GM23338 (cell line): ENCODE data around the gene BIRC6. TPM values are rescaled to one million over a fixed set of nuclear protein-coding genes. Genes with fewer than 3 reads are reported as not detected.

Experiments used
- ATAC-seq: fragments of 200-7000 bp; cut with Tn5 transposase; 3 replicates; pipeline ENCODE4 v1.9.1; 2020
- DNase-seq: peaks from one replicate; pipeline ENCODE4 v3.0.0-alpha.2; 2015; ENCODE audit warnings: low spot score
- H2AFZ ChIP-seq: fragments of 200-600 bp; sonication (generic); 2 replicates; pipeline ENCODE4 v1.8.0; 2016; ENCODE audit warnings: antibody characterized with exemption, mild to moderate bottlenecking, moderate library complexity
- H3F3A ChIP-seq: fragments of 200-600 bp; sonication (generic); replicated peaks from 2 replicates; pipeline ENCODE4 v1.8.0; 2017; ENCODE audit warnings: antibody characterized with exemption, mixed run types, low read depth
- H3K27ac ChIP-seq: fragments of 200-600 bp; sonication (generic); 2 replicates; pipeline ENCODE4 v1.6.1; 2016; ENCODE audit warnings: low read depth
- H3K27me3 ChIP-seq: fragments of 200-600 bp; sonication (generic); 2 replicates; pipeline ENCODE4 v1.8.0; 2016; ENCODE audit warnings: mild to moderate bottlenecking, mixed run types, moderate library complexity; ENCODE audit not compliant: insufficient read depth
- H3K36me3 ChIP-seq: fragments of 200-600 bp; sonication (generic); 2 replicates; pipeline ENCODE4 v1.8.0; 2016; ENCODE audit warnings: mild to moderate bottlenecking; ENCODE audit not compliant: insufficient read depth
- H3K4me1 ChIP-seq: fragments of 200-600 bp; sonication (generic); 2 replicates; pipeline ENCODE4 v1.8.0; 2016; ENCODE audit warnings: mild to moderate bottlenecking, moderate library complexity; ENCODE audit not compliant: insufficient read depth
- H3K4me2 ChIP-seq: fragments of 200-600 bp; sonication (generic); 2 replicates; pipeline ENCODE4 v1.7.1; 2017; ENCODE audit warnings: mixed run types
- H3K4me3 ChIP-seq: fragments of 200-600 bp; sonication (generic); 2 replicates; pipeline ENCODE4 v1.6.1; 2016; ENCODE audit warnings: mixed run types
- H3K79me2 ChIP-seq: fragments of 200-600 bp; sonication (generic); replicated peaks from 2 replicates; pipeline ENCODE4 v1.8.0; 2017; ENCODE audit warnings: mild to moderate bottlenecking; ENCODE audit not compliant: insufficient read depth
- H3K9me2 ChIP-seq: fragments of 200-600 bp; sonication (generic); 2 replicates; pipeline ENCODE4 v1.8.0; 2017; ENCODE audit not compliant: insufficient read depth
- H4K20me1 ChIP-seq: fragments of 200-600 bp; sonication (generic); replicated peaks from 2 replicates; pipeline ENCODE4 v1.8.0; 2017; ENCODE audit warnings: mild to moderate bottlenecking; ENCODE audit not compliant: insufficient read depth
- H3K27ac Mint-ChIP-seq: 2 replicates; pipeline ENCODE4 v1.8.0; 2020; ENCODE audit warnings: inconsistent platforms, mild to moderate bottlenecking, moderate library complexity, mixed read lengths
- H3K27me3 Mint-ChIP-seq: 3 replicates; pipeline ENCODE4 v1.8.0; 2022; ENCODE audit warnings: low read depth, mild to moderate bottlenecking, moderate library complexity, mixed read lengths, inconsistent platforms; ENCODE audit not compliant: insufficient read depth, poor library complexity
- H3K36me3 Mint-ChIP-seq: 3 replicates; pipeline ENCODE4 v1.8.0; 2021; ENCODE audit warnings: low read depth, mild to moderate bottlenecking, inconsistent platforms, moderate library complexity, mixed read lengths
- H3K4me1 Mint-ChIP-seq: 3 replicates; pipeline ENCODE4 v1.8.0; 2020; ENCODE audit warnings: mild to moderate bottlenecking, inconsistent platforms, mixed read lengths
- H3K4me3 Mint-ChIP-seq: 3 replicates; pipeline ENCODE4 v1.8.0; 2021; ENCODE audit warnings: moderate library complexity, mild to moderate bottlenecking, inconsistent platforms, mixed read lengths
- H3K9me3 Mint-ChIP-seq: 3 replicates; pipeline ENCODE4 v1.8.0; 2020; ENCODE audit warnings: moderate library complexity, mild to moderate bottlenecking, inconsistent platforms, mixed read lengths
- CREB1 ChIP-seq: fragments of 250-450 bp; sonication (Bioruptor Pico); IDR thresholded peaks from 2 replicates; pipeline ENCODE4 v1.5.0; 2020; ENCODE audit warnings: low read depth, mild to moderate bottlenecking, moderate library complexity
- EZH2 ChIP-seq: fragments of 200-600 bp; sonication (generic); IDR thresholded peaks from one replicate; pipeline ENCODE4 v1.8.0; 2017; ENCODE audit warnings: antibody characterized with exemption, mild to moderate bottlenecking, low read depth; ENCODE audit not compliant: unreplicated experiment
- EZH2phosphoT487 ChIP-seq: fragments of 200-600 bp; sonication (generic); IDR thresholded peaks from one replicate; pipeline ENCODE4 v1.8.1; 2018; ENCODE audit warnings: antibody characterized with exemption; ENCODE audit not compliant: unreplicated experiment
- JUNB ChIP-seq: IDR thresholded peaks from one replicate; pipeline ENCODE4 v1.6.1; 2016; ENCODE audit warnings: antibody characterized with exemption; ENCODE audit not compliant: unreplicated experiment
- NANOG ChIP-seq: IDR thresholded peaks from 2 replicates; pipeline ENCODE4 v1.6.1; 2016; ENCODE audit warnings: antibody characterized with exemption, borderline replicate concordance
- POLR2AphosphoS5 ChIP-seq: IDR thresholded peaks from 2 replicates; pipeline ENCODE4 v1.6.1; 2016; ENCODE audit warnings: antibody characterized with exemption, low read depth
- STAT1 ChIP-seq: IDR thresholded peaks from one replicate; pipeline ENCODE4 v1.6.1; 2016; ENCODE audit warnings: antibody characterized with exemption; ENCODE audit not compliant: unreplicated experiment
- ZNF114 ChIP-seq: fragments of 250-450 bp; sonication (Bioruptor Pico); IDR thresholded peaks from 2 replicates; pipeline ENCODE4 v1.5.0; 2020; ENCODE audit warnings: mild to moderate bottlenecking, moderate library complexity
- ZNF331 ChIP-seq: fragments of 250-450 bp; sonication (Bioruptor Pico); IDR thresholded peaks from 2 replicates; pipeline ENCODE4 v1.5.0; 2020; ENCODE audit warnings: low read depth, mild to moderate bottlenecking, moderate library complexity
- polyA plus RNA-seq: library from polyadenylated mRNA; unstranded; fragments of >200 nt; fragmentation: Nextera tagmentation; extraction: Ambion mirVana; gene quantifications from 2 replicates; pipeline ENCODE4 v1.2.1, GENCODE V29; 2016
- total RNA-seq: library from RNA; depleted of rRNA; stranded (reverse); fragments of >200 nt; shearing (Covaris generic); gene quantifications from 2 replicates; pipeline ENCODE4 v1.2.3, GENCODE V29; 2014
- TF ChIP-seq, protein P1 (sequence below): IDR thresholded peaks from 2 replicates; pipeline ENCODE4 v1.6.1; 2016; ENCODE audit warnings: antibody characterized with exemption
- TF ChIP-seq, protein P2 (sequence below): IDR thresholded peaks from one replicate; pipeline ENCODE4 v1.6.1; 2018; ENCODE audit warnings: antibody characterized with exemption; ENCODE audit not compliant: unreplicated experiment
- TF ChIP-seq, protein P3 (sequence below), 2 experiments: fragments of 200-600 bp in 1 of 2; sonication (generic) in 1 of 2; conservative IDR thresholded peaks; 2 replicates each; pipeline versions ENCODE4 v1.5.1 to v1.6.1; 2016 to 2017; ENCODE audit warnings: antibody characterized with exemption in 2 of 2, low read depth in 2 of 2, mild to moderate bottlenecking in 2 of 2, moderate library complexity in 1 of 2
- TF ChIP-seq, protein P4 (sequence below): fragments of 250-450 bp; sonication (Bioruptor Pico); IDR thresholded peaks from 2 replicates; pipeline ENCODE4 v1.5.0; 2020; ENCODE audit warnings: mild to moderate bottlenecking, moderate library complexity

Gene BIRC6
- total and polyA plus RNA-seq, 2 experiments from 2014 or later: 85.8 to 131 TPM

DNA sequence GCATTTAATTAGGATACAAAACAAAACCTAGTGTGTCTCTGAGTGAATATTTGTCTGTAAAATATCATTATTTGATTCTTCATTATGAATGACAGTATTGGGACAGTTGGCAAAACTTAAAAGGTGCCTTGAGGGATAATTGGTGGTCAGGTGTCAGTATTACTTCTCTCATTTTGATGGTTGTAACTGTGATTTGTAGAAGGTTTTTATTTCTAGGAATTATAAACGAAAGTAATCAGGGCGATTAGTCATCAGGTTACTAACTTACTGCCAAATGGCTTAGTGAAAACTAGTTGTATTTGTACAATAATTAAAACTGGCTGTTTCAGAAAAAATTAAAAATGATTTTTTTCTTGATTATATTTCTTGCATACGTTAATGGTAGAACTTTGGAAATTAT is 117.6 kb downstream of the BIRC6 start:
- no peaks in the 10 kb centered on the region for H3K9me3 Mint-ChIP-seq
- H2AFZ ChIP-seq: no peak overlapping the region
- H3K27ac Mint-ChIP-seq: no peak overlapping the region
- H3F3A ChIP-seq: no peaks in the 10 kb centered on the region
- TF ChIP-seq STAT1: no peak
- no peak for TF ChIP-seq JUNB
- no peak for TF ChIP-seq ZNF114 (CRISPR knock-in tag)
- TF ChIP-seq NANOG: no peak
- TF ChIP-seq ZNF331 (CRISPR knock-in tag): no peak
- TF ChIP-seq, protein P1, sequence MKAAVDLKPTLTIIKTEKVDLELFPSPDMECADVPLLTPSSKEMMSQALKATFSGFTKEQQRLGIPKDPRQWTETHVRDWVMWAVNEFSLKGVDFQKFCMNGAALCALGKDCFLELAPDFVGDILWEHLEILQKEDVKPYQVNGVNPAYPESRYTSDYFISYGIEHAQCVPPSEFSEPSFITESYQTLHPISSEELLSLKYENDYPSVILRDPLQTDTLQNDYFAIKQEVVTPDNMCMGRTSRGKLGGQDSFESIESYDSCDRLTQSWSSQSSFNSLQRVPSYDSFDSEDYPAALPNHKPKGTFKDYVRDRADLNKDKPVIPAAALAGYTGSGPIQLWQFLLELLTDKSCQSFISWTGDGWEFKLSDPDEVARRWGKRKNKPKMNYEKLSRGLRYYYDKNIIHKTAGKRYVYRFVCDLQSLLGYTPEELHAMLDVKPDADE: no peak
- TF ChIP-seq, protein P2, sequence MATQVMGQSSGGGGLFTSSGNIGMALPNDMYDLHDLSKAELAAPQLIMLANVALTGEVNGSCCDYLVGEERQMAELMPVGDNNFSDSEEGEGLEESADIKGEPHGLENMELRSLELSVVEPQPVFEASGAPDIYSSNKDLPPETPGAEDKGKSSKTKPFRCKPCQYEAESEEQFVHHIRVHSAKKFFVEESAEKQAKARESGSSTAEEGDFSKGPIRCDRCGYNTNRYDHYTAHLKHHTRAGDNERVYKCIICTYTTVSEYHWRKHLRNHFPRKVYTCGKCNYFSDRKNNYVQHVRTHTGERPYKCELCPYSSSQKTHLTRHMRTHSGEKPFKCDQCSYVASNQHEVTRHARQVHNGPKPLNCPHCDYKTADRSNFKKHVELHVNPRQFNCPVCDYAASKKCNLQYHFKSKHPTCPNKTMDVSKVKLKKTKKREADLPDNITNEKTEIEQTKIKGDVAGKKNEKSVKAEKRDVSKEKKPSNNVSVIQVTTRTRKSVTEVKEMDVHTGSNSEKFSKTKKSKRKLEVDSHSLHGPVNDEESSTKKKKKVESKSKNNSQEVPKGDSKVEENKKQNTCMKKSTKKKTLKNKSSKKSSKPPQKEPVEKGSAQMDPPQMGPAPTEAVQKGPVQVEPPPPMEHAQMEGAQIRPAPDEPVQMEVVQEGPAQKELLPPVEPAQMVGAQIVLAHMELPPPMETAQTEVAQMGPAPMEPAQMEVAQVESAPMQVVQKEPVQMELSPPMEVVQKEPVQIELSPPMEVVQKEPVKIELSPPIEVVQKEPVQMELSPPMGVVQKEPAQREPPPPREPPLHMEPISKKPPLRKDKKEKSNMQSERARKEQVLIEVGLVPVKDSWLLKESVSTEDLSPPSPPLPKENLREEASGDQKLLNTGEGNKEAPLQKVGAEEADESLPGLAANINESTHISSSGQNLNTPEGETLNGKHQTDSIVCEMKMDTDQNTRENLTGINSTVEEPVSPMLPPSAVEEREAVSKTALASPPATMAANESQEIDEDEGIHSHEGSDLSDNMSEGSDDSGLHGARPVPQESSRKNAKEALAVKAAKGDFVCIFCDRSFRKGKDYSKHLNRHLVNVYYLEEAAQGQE: no peak
- TF ChIP-seq CREB1 (CRISPR knock-in tag): no peak
- no peak for TF ChIP-seq EZH2phosphoT487
- TF ChIP-seq, protein P3, sequence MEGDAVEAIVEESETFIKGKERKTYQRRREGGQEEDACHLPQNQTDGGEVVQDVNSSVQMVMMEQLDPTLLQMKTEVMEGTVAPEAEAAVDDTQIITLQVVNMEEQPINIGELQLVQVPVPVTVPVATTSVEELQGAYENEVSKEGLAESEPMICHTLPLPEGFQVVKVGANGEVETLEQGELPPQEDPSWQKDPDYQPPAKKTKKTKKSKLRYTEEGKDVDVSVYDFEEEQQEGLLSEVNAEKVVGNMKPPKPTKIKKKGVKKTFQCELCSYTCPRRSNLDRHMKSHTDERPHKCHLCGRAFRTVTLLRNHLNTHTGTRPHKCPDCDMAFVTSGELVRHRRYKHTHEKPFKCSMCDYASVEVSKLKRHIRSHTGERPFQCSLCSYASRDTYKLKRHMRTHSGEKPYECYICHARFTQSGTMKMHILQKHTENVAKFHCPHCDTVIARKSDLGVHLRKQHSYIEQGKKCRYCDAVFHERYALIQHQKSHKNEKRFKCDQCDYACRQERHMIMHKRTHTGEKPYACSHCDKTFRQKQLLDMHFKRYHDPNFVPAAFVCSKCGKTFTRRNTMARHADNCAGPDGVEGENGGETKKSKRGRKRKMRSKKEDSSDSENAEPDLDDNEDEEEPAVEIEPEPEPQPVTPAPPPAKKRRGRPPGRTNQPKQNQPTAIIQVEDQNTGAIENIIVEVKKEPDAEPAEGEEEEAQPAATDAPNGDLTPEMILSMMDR (conservative IDR thresholded peaks at IDR 0.05; ENCODE audit: low read depth in 2 of 2): no peak
- no peak for TF ChIP-seq POLR2AphosphoS5
- TF ChIP-seq, protein P4, sequence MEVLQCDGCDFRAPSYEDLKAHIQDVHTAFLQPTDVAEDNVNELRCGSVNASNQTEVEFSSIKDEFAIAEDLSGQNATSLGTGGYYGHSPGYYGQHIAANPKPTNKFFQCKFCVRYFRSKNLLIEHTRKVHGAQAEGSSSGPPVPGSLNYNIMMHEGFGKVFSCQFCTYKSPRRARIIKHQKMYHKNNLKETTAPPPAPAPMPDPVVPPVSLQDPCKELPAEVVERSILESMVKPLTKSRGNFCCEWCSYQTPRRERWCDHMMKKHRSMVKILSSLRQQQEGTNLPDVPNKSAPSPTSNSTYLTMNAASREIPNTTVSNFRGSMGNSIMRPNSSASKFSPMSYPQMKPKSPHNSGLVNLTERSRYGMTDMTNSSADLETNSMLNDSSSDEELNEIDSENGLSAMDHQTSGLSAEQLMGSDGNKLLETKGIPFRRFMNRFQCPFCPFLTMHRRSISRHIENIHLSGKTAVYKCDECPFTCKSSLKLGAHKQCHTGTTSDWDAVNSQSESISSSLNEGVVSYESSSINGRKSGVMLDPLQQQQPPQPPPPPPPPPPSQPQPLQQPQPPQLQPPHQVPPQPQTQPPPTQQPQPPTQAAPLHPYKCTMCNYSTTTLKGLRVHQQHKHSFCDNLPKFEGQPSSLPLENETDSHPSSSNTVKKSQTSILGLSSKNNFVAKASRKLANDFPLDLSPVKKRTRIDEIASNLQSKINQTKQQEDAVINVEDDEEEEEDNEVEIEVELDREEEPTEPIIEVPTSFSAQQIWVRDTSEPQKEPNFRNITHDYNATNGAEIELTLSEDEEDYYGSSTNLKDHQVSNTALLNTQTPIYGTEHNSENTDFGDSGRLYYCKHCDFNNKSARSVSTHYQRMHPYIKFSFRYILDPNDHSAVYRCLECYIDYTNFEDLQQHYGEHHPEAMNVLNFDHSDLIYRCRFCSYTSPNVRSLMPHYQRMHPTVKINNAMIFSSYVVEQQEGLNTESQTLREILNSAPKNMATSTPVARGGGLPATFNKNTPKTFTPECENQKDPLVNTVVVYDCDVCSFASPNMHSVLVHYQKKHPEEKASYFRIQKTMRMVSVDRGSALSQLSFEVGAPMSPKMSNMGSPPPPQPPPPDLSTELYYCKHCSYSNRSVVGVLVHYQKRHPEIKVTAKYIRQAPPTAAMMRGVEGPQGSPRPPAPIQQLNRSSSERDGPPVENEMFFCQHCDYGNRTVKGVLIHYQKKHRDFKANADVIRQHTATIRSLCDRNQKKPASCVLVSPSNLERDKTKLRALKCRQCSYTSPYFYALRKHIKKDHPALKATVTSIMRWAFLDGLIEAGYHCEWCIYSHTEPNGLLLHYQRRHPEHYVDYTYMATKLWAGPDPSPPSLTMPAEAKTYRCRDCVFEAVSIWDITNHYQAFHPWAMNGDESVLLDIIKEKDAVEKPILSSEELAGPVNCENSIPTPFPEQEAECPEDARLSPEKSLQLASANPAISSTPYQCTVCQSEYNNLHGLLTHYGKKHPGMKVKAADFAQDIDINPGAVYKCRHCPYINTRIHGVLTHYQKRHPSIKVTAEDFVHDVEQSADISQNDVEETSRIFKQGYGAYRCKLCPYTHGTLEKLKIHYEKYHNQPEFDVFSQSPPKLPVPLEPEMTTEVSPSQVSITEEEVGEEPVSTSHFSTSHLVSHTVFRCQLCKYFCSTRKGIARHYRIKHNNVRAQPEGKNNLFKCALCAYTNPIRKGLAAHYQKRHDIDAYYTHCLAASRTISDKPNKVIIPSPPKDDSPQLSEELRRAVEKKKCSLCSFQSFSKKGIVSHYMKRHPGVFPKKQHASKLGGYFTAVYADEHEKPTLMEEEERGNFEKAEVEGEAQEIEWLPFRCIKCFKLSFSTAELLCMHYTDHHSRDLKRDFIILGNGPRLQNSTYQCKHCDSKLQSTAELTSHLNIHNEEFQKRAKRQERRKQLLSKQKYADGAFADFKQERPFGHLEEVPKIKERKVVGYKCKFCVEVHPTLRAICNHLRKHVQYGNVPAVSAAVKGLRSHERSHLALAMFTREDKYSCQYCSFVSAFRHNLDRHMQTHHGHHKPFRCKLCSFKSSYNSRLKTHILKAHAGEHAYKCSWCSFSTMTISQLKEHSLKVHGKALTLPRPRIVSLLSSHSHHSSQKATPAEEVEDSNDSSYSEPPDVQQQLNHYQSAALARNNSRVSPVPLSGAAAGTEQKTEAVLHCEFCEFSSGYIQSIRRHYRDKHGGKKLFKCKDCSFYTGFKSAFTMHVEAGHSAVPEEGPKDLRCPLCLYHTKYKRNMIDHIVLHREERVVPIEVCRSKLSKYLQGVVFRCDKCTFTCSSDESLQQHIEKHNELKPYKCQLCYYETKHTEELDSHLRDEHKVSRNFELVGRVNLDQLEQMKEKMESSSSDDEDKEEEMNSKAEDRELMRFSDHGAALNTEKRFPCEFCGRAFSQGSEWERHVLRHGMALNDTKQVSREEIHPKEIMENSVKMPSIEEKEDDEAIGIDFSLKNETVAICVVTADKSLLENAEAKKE (CRISPR knock-in tag): no peak
- TF ChIP-seq EZH2: no peak
- no peaks in the 10 kb centered on the region for H4K20me1 ChIP-seq
- H3K4me3 ChIP-seq: no peak overlapping the region
- DNase-seq (no peak), ATAC-seq (no peak)
- H3K36me3 ChIP-seq: peaks cover 20% of the 10 kb centered on the region; the same call in 1 of the 2 replicates
- H3K9me2 ChIP-seq: no peaks in the 10 kb centered on the region
- H3K4me1 Mint-ChIP-seq: no peaks in the 10 kb centered on the region
- no peaks in the 10 kb centered on the region for H3K27me3 ChIP-seq
- H3K4me2 ChIP-seq: no peak overlapping the region
- H3K27me3 Mint-ChIP-seq: no peaks in the 10 kb centered on the region
- no peaks in the 10 kb centered on the region for H3K4me1 ChIP-seq
- no peak overlapping the region for H3K4me3 Mint-ChIP-seq
- no peaks in the 10 kb centered on the region for H3K79me2 ChIP-seq
- peaks cover 36% of the 10 kb centered on the region; the same call in 2 of the 3 replicates for H3K36me3 Mint-ChIP-seq
- no peak overlapping the region for H3K27ac ChIP-seq
